HEK293 (cell line): Measurements from ENCODE around the gene FLNC.

Source experiments
- CTCF ChIP-seq: fragments of 450-650 bp; formaldehyde crosslinking; IDR thresholded peaks from 2 replicates; pipeline ENCODE4 v1.5.1; 2016; ENCODE audit warnings: missing biosample characterization, missing genetic modification characterization
- MYNN ChIP-seq: fragments of 450-650 bp; formaldehyde crosslinking; IDR thresholded peaks from 2 replicates; pipeline ENCODE4 v1.5.1; 2016; ENCODE audit warnings: missing biosample characterization, missing genetic modification characterization, borderline replicate concordance
- REST ChIP-seq: fragments of 450-650 bp; formaldehyde crosslinking; IDR thresholded peaks from 2 replicates; pipeline ENCODE4 v1.5.1; 2016; ENCODE audit warnings: missing biosample characterization, missing genetic modification characterization
- SP2 ChIP-seq: fragments of 450-650 bp; formaldehyde crosslinking; IDR thresholded peaks from 2 replicates; pipeline ENCODE4 v1.5.1; 2016; ENCODE audit warnings: missing biosample characterization, missing genetic modification characterization
- SP3 ChIP-seq: fragments of 450-650 bp; formaldehyde crosslinking; IDR thresholded peaks from 2 replicates; pipeline ENCODE4 v1.5.1; 2016; ENCODE audit warnings: missing biosample characterization, missing genetic modification characterization
- ZNF140 ChIP-seq: fragments of 450-650 bp; formaldehyde crosslinking; IDR thresholded peaks from 2 replicates; pipeline ENCODE4 v1.5.1; 2016; ENCODE audit warnings: missing biosample characterization, missing genetic modification characterization
- ZNF174 ChIP-seq: fragments of 450-650 bp; formaldehyde crosslinking; IDR thresholded peaks from 2 replicates; pipeline ENCODE4 v1.5.0; 2017; ENCODE audit warnings: missing biosample characterization, mild to moderate bottlenecking, missing genetic modification characterization
- ZNF23 ChIP-seq: fragments of 450-650 bp; formaldehyde crosslinking; IDR thresholded peaks from 2 replicates; pipeline ENCODE4 v1.5.1; 2016; ENCODE audit warnings: missing biosample characterization, missing genetic modification characterization, borderline replicate concordance
- ZNF76 ChIP-seq: fragments of 450-650 bp; formaldehyde crosslinking; IDR thresholded peaks from 2 replicates; pipeline ENCODE4; 2016; ENCODE audit warnings: low read depth, missing biosample characterization, missing genetic modification characterization, borderline replicate concordance
- ZNF830 ChIP-seq: fragments of 450-650 bp; IDR thresholded peaks from 2 replicates; pipeline ENCODE4 v1.5.0; 2018; ENCODE audit warnings: missing biosample characterization, missing genetic modification characterization, low read depth, mild to moderate bottlenecking, moderate library complexity
- TF ChIP-seq, protein P1 (sequence below): fragments of 450-650 bp; formaldehyde crosslinking; conservative IDR thresholded peaks from 2 replicates; pipeline ENCODE4 v1.5.1; 2016; ENCODE audit warnings: low read depth, missing biosample characterization, missing genetic modification characterization

- TF ChIP-seq ZNF140 (tag by site-specific recombination): no peak
- TF ChIP-seq ZNF830: no peak
- TF ChIP-seq SP3 (tag by site-specific recombination): no peak
- no peak; the same call in 1 of the 2 replicates for TF ChIP-seq CTCF
- TF ChIP-seq, protein P1, sequence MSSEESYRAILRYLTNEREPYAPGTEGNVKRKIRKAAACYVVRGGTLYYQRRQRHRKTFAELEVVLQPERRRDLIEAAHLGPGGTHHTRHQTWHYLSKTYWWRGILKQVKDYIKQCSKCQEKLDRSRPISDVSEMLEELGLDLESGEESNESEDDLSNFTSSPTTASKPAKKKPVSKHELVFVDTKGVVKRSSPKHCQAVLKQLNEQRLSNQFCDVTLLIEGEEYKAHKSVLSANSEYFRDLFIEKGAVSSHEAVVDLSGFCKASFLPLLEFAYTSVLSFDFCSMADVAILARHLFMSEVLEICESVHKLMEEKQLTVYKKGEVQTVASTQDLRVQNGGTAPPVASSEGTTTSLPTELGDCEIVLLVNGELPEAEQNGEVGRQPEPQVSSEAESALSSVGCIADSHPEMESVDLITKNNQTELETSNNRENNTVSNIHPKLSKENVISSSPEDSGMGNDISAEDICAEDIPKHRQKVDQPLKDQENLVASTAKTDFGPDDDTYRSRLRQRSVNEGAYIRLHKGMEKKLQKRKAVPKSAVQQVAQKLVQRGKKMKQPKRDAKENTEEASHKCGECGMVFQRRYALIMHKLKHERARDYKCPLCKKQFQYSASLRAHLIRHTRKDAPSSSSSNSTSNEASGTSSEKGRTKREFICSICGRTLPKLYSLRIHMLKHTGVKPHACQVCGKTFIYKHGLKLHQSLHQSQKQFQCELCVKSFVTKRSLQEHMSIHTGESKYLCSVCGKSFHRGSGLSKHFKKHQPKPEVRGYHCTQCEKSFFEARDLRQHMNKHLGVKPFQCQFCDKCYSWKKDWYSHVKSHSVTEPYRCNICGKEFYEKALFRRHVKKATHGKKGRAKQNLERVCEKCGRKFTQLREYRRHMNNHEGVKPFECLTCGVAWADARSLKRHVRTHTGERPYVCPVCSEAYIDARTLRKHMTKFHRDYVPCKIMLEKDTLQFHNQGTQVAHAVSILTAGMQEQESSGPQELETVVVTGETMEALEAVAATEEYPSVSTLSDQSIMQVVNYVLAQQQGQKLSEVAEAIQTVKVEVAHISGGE (tag by site-specific recombination): no peak
- no peak for TF ChIP-seq REST
- no peak for TF ChIP-seq ZNF76
- no peak for TF ChIP-seq SP2
- no peak for TF ChIP-seq MYNN (tag by site-specific recombination)
- no peak for TF ChIP-seq ZNF23
- TF ChIP-seq ZNF174 (tag by site-specific recombination): no peak
Measured at GRCh38 chr7:128904381-128905197, 74.4 kb downstream of the FLNC start.
